ENCODE results near the gene PAPPA.

The PAPPA gene

GRCh38 chr9:116181853-116182610 is 28.4 kb downstream of the PAPPA start:
- no peak for DNase-seq (ENCODE audit: low spot score)

- DNase-seq (ENCODE audit: low spot score), result no peak
Measured at GRCh38 chr9:116182876-116183275, 29.3 kb downstream of the PAPPA start.

- DNase-seq (ENCODE audit: low spot score), result no peak
Measured at GRCh38 chr9:116187570-116188170, 34.1 kb downstream of the PAPPA start.

- DNase-seq (ENCODE audit: low spot score), result no peak
Measured at GRCh38 chr9:116189683-116190082, 36.1 kb downstream of the PAPPA start.

GRCh38 chr9:116190637-116191396 is 37.2 kb downstream of the PAPPA start:
- DNase-seq (ENCODE audit: low spot score), result peak; percentile 58

GRCh38 chr9:116191576-116192415 is 38.2 kb downstream of the PAPPA start:
- no peak for DNase-seq (ENCODE audit: low spot score)

- peak; percentile 50 for DNase-seq (ENCODE audit: low spot score)
Measured at GRCh38 chr9:116193636-116194035, 40.0 kb downstream of the PAPPA start.

GRCh38 chr9:116196806-116197205 is 43.2 kb downstream of the PAPPA start:
- DNase-seq (ENCODE audit: low spot score), result no peak

- no peak for DNase-seq (ENCODE audit: low spot score)
Measured at GRCh38 chr9:116198344-116198743, 44.8 kb downstream of the PAPPA start.

GRCh38 chr9:116202219-116202912 is 48.8 kb downstream of the PAPPA start:
- DNase-seq (ENCODE audit: low spot score), result no peak

GRCh38 chr9:116204252-116204882 is 50.8 kb downstream of the PAPPA start:
- DNase-seq (ENCODE audit: low spot score), result no peak

GRCh38 chr9:116207371-116208111 is 54.0 kb downstream of the PAPPA start:
- no peak for DNase-seq (ENCODE audit: low spot score)

- DNase-seq (ENCODE audit: low spot score), result no peak
Measured at GRCh38 chr9:116208417-116209232, 55.0 kb downstream of the PAPPA start.

GRCh38 chr9:116209414-116210116 is 56.0 kb downstream of the PAPPA start:
- no peak for DNase-seq (ENCODE audit: low spot score)

GRCh38 chr9:116212986-116213692 is 59.5 kb downstream of the PAPPA start:
- no peak for DNase-seq (ENCODE audit: low spot score)

- DNase-seq (ENCODE audit: low spot score), result no peak
Measured at GRCh38 chr9:116213693-116214047, 60.1 kb downstream of the PAPPA start.

GRCh38 chr9:116218399-116218798 is 64.8 kb downstream of the PAPPA start:
- DNase-seq (ENCODE audit: low spot score), result no peak

- DNase-seq (ENCODE audit: low spot score), result no peak
Measured at GRCh38 chr9:116219686-116220085, 66.1 kb downstream of the PAPPA start.

All from hepatic stellate cell (primary cell).